ENCODE measurements around the gene WNT7B. TPM values are rescaled to one million over a fixed set of nuclear protein-coding genes. Genes with fewer than 3 reads are reported as not detected.

WNT7B gene
- total and polyA plus RNA-seq, 8 donors, result 0.06 to 2.0 TPM; not detected in 6

DNA sequence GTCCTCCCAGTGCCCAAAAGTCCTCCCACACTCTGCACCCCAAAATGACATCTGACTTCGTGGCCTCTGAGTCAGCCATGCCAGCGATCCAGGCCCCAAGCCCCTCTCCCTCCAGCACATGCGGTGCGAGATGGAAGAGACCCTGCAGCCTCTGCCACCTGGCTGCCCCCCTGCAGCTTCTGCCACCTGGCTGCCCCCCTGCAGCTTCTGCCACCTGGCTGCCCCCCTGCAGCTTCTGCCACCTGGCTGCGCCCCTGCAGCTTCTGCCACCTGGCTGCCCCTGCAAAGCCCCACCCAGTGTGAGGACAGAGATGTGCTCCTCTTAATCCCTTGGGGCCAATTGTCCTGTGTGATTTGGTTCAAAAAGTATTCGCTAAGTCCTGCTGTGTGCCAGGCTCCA, 68.0 kb downstream of the WNT7B start:
- H3K4me1 ChIP-seq, result peaks cover 0 to 10% (median 6%) of the 10 kb centered on the region in 4 donors
- H3K27ac ChIP-seq, result no peak overlapping the region
- intact Hi-C loops (cut with DNase I; ENCODE audit: low total_unique reads), result no loop called here
- peaks cover 3 to 67% (median 12%) of the 10 kb centered on the region in 3 donors for H3K27me3 ChIP-seq
- TF ChIP-seq, protein P1, sequence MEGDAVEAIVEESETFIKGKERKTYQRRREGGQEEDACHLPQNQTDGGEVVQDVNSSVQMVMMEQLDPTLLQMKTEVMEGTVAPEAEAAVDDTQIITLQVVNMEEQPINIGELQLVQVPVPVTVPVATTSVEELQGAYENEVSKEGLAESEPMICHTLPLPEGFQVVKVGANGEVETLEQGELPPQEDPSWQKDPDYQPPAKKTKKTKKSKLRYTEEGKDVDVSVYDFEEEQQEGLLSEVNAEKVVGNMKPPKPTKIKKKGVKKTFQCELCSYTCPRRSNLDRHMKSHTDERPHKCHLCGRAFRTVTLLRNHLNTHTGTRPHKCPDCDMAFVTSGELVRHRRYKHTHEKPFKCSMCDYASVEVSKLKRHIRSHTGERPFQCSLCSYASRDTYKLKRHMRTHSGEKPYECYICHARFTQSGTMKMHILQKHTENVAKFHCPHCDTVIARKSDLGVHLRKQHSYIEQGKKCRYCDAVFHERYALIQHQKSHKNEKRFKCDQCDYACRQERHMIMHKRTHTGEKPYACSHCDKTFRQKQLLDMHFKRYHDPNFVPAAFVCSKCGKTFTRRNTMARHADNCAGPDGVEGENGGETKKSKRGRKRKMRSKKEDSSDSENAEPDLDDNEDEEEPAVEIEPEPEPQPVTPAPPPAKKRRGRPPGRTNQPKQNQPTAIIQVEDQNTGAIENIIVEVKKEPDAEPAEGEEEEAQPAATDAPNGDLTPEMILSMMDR (IDR thresholded peaks at IDR 0.05), result no peak
- TF ChIP-seq EP300 (IDR thresholded peaks at IDR 0.05), result no peak
- no peak for TF ChIP-seq POLR2A (IDR thresholded peaks at IDR 0.05)
- no peak for TF ChIP-seq POLR2AphosphoS5 (IDR thresholded peaks at IDR 0.05)
- no peak overlapping the region for H3K4me3 ChIP-seq
- H3K9me3 ChIP-seq, result peaks cover 0 to under 1% (median under 1%) of the 10 kb centered on the region in 4 donors
- no peak for DNase-seq
- 89 to 93% (median 91%) methylated on average over 6 of the region's 6 CpGs for WGBS, 5 donors
- no peaks in the 10 kb centered on the region for H3K36me3 ChIP-seq

GRCh38 chr22:45907996-45908395, 69.0 kb downstream of the WNT7B start:
- WGBS, 5 donors, result 72 to 88% (median 83%) methylated on average over 11 to 12 of the region's 12 CpGs

GRCh38 chr22:45907378-45907777, 69.6 kb downstream of the WNT7B start:
- peaks cover 3 to 71% (median 22%) of the 10 kb centered on the region in 3 donors for H3K27me3 ChIP-seq
- H3K4me3 ChIP-seq, result no peak overlapping the region
- 80 to 91% (median 87%) methylated on average over 15 of the region's 15 CpGs for WGBS, 5 donors
- DNase-seq, result no peak
- no peaks in the 10 kb centered on the region for H3K36me3 ChIP-seq
- TF ChIP-seq, protein P1 (IDR thresholded peaks at IDR 0.05), result no peak
- TF ChIP-seq EP300 (IDR thresholded peaks at IDR 0.05) (no peak), POLR2AphosphoS5 (IDR thresholded peaks at IDR 0.05) (no peak), POLR2A (IDR thresholded peaks at IDR 0.05) (no peak)
- no peaks in the 10 kb centered on the region for H3K9me3 ChIP-seq
- intact Hi-C loops (cut with DNase I; ENCODE audit: low total_unique reads), result no loop called here
- H3K27ac ChIP-seq, result no peak overlapping the region
- peaks cover 4 to 21% (median 15%) of the 10 kb centered on the region in 4 donors for H3K4me1 ChIP-seq

More at GRCh38 chr22:45907996-45908395, 69.0 kb downstream of the WNT7B start:
- Histone ChIP-seq H3K27ac (no peak overlapping the region), H3K4me1 (peaks cover 4 to 20% (median 14%) of the 10 kb centered on the region in 4 donors), H3K27me3 (peaks cover 3 to 71% (median 21%) of the 10 kb centered on the region in 3 donors), H3K9me3 (no peaks in the 10 kb centered on the region), H3K36me3 (no peaks in the 10 kb centered on the region), H3K4me3 (no peak overlapping the region)
- DNase-seq, result no peak
- TF ChIP-seq, protein P1 (IDR thresholded peaks at IDR 0.05), result no peak
- no peak for TF ChIP-seq POLR2AphosphoS5 (IDR thresholded peaks at IDR 0.05)
- TF ChIP-seq EP300 (IDR thresholded peaks at IDR 0.05), result no peak
- TF ChIP-seq POLR2A (IDR thresholded peaks at IDR 0.05), result no peak
- intact Hi-C loops (cut with DNase I; ENCODE audit: low total_unique reads), result no loop called here

GRCh38 chr22:45906946-45907345, 70.0 kb downstream of the WNT7B start:
- Histone ChIP-seq H3K27me3 (peaks cover 3 to 71% (median 22%) of the 10 kb centered on the region in 3 donors), H3K9me3 (no peaks in the 10 kb centered on the region), H3K36me3 (no peaks in the 10 kb centered on the region), H3K4me1 (peaks cover 4 to 21% (median 13%) of the 10 kb centered on the region in 4 donors), H3K4me3 (no peak overlapping the region), H3K27ac (no peak overlapping the region)
- no peak for DNase-seq
- intact Hi-C loops (cut with DNase I; ENCODE audit: low total_unique reads), result no loop called here
- TF ChIP-seq POLR2AphosphoS5 (IDR thresholded peaks at IDR 0.05) (no peak), EP300 (IDR thresholded peaks at IDR 0.05) (no peak), POLR2A (IDR thresholded peaks at IDR 0.05) (no peak)
- TF ChIP-seq, protein P1 (IDR thresholded peaks at IDR 0.05), result no peak
- 81 to 92% (median 88%) methylated on average over 9 to 13 of the region's 13 CpGs for WGBS, 5 donors

Data from stomach (tissue), 9 donors.